ENCODE results near the gene ZFYVE28.

GRCh38 chr4:2337131-2337723 is 81.2 kb downstream of the ZFYVE28 start:
- TF ChIP-seq CTCF (IDR thresholded peaks at IDR 0.05; ENCODE audit: insufficient read depth, low read length, poor library complexity, severe bottlenecking) (no peak), EZH2phosphoT487 (conservative IDR thresholded peaks at IDR 0.05; ENCODE audit: low read length) (no peak)

Data from SU-DHL-6 (cell line).